HFFc6 (cell line): Measurements from ENCODE around the gene CEP104. TPM values are rescaled to one million over a fixed set of nuclear protein-coding genes. Genes with fewer than 3 reads are reported as not detected.

ENCODE experiments used
- DNase-seq: peaks from one replicate; pipeline ENCODE4 v3.0.0-alpha.2; 2018
- H3K27ac Mint-ChIP-seq: 2 replicates; pipeline ENCODE4 v1.8.0; 2020; ENCODE audit warnings: mild to moderate bottlenecking, mixed read lengths
- H3K27me3 Mint-ChIP-seq: 2 replicates; pipeline ENCODE4 v1.8.0; 2021; ENCODE audit warnings: mild to moderate bottlenecking, moderate library complexity, mixed read lengths; ENCODE audit not compliant: insufficient read depth
- H3K36me3 Mint-ChIP-seq: 2 replicates; pipeline ENCODE4 v1.8.0; 2021; ENCODE audit warnings: low read depth, mixed read lengths
- H3K4me1 Mint-ChIP-seq: 2 replicates; pipeline ENCODE4 v1.8.0; 2020; ENCODE audit warnings: low read depth, mixed read lengths
- H3K4me3 Mint-ChIP-seq: 2 replicates; pipeline ENCODE4 v1.8.0; 2020; ENCODE audit warnings: mild to moderate bottlenecking, moderate library complexity, mixed read lengths
- H3K9me3 Mint-ChIP-seq: 2 replicates; pipeline ENCODE4 v1.8.0; 2020; ENCODE audit warnings: mild to moderate bottlenecking, mixed read lengths
- CTCF ChIP-seq: fragments of 200-600 bp; sonication (generic); IDR thresholded peaks from 2 replicates; pipeline ENCODE4 v1.5.0; 2021; ENCODE audit warnings: antibody characterized with exemption, mild to moderate bottlenecking
- total RNA-seq, 6 experiments: library from RNA; stranded (reverse); fragmentation: NEBNext Ultra II Directional; extraction: Animal tissue kit (Norgen Biotek cat#: 25700); gene quantifications; 2 replicates in 1 of 6; 3 replicates in 5 of 6; pipeline ENCODE4 v1.2.3, GENCODE V29; 2021

CEP104 gene
- total RNA-seq, 6 experiments from 2014 or later: 43.2 to 63.4 (median 52.9) TPM

GRCh38 chr1:3780901-3781300 lies 76.1 kb downstream of the CEP104 start:
- Mint-ChIP-seq H3K36me3 (peaks cover 21% of the 10 kb centered on the region), H3K27me3 (peaks cover 3% of the 10 kb centered on the region; the same call in 1 of the 2 replicates), H3K9me3 (no peaks in the 10 kb centered on the region), H3K4me3 (no peak overlapping the region), H3K4me1 (no peaks in the 10 kb centered on the region), H3K27ac (no peak overlapping the region)
- TF ChIP-seq CTCF: no peak
- DNase-seq: no peak

- Mint-ChIP-seq H3K36me3 (peaks cover 15% of the 10 kb centered on the region), H3K27ac (no peak overlapping the region), H3K4me1 (peaks cover 3% of the 10 kb centered on the region; the same call in 1 of the 2 replicates), H3K9me3 (no peaks in the 10 kb centered on the region), H3K4me3 (no peak overlapping the region), H3K27me3 (peaks cover 3% of the 10 kb centered on the region)
- no peak for TF ChIP-seq CTCF
- no peak for DNase-seq
Measured at GRCh38 chr1:3779912-3780416, 77.0 kb downstream of the CEP104 start.

GRCh38 chr1:3779265-3779911 lies 77.6 kb downstream of the CEP104 start:
- Mint-ChIP-seq H3K9me3 (no peaks in the 10 kb centered on the region), H3K27me3 (peaks cover 3% of the 10 kb centered on the region), H3K36me3 (peaks cover 14% of the 10 kb centered on the region), H3K4me1 (peaks cover 4% of the 10 kb centered on the region; the same call in 1 of the 2 replicates), H3K4me3 (no peak overlapping the region), H3K27ac (no peak overlapping the region)
- DNase-seq: no peak
- TF ChIP-seq CTCF: no peak

- peaks cover 11% of the 10 kb centered on the region for H3K36me3 Mint-ChIP-seq
- no peak for DNase-seq
- H3K9me3 Mint-ChIP-seq: no peaks in the 10 kb centered on the region
- H3K27ac Mint-ChIP-seq: no peak overlapping the region
- peaks cover 1% of the 10 kb centered on the region for H3K27me3 Mint-ChIP-seq
- no peak for TF ChIP-seq CTCF
- H3K4me3 Mint-ChIP-seq: no peak overlapping the region
- peaks cover 4% of the 10 kb centered on the region; the same call in 1 of the 2 replicates for H3K4me1 Mint-ChIP-seq
Measured at GRCh38 chr1:3778590-3779264, 78.3 kb downstream of the CEP104 start.

GRCh38 chr1:3777647-3778589 lies 79.1 kb downstream of the CEP104 start:
- no peak for TF ChIP-seq CTCF
- Mint-ChIP-seq H3K9me3 (no peaks in the 10 kb centered on the region), H3K36me3 (peaks cover 11% of the 10 kb centered on the region), H3K27ac (no peak overlapping the region), H3K27me3 (peaks cover 1% of the 10 kb centered on the region), H3K4me1 (peaks cover 4% of the 10 kb centered on the region; the same call in 1 of the 2 replicates), H3K4me3 (no peak overlapping the region)
- no peak for DNase-seq
